HepG2 (cell line): Measurements from ENCODE around the gene GOLT1A. TPM values are rescaled to one million over a fixed set of nuclear protein-coding genes. Genes with fewer than 3 reads are reported as not detected.

ENCODE experiments used
- CREBL2 ChIP-seq: sonication (generic); formaldehyde crosslinking; IDR thresholded peaks from 2 replicates; pipeline ENCODE4 v1.8.1; 2023; ENCODE audit warnings: missing genetic modification reagents, mild to moderate bottlenecking, borderline replicate concordance
- DMTF1 ChIP-seq: sonication (generic); formaldehyde crosslinking; IDR thresholded peaks from 2 replicates; pipeline ENCODE4 v1.4.0; 2020; ENCODE audit warnings: mild to moderate bottlenecking, missing genetic modification reagents
- ELF4 ChIP-seq: sonication (generic); formaldehyde crosslinking; IDR thresholded peaks from 2 replicates; pipeline ENCODE4 v1.5.0; 2020; ENCODE audit warnings: missing genetic modification reagents, mild to moderate bottlenecking, moderate library complexity, borderline replicate concordance
- ETS1 ChIP-seq: sonication (generic); formaldehyde crosslinking; IDR thresholded peaks from 2 replicates; pipeline ENCODE4 v1.4.0; 2020; ENCODE audit warnings: missing genetic modification reagents
- KMT2A ChIP-seq: sonication (generic); formaldehyde crosslinking; IDR thresholded peaks from 2 replicates; pipeline ENCODE4 v1.4.0; 2020; ENCODE audit warnings: missing genetic modification reagents
- MXD1 ChIP-seq: sonication (generic); formaldehyde crosslinking; IDR thresholded peaks from 2 replicates; pipeline ENCODE4 v1.4.0; 2020; ENCODE audit warnings: mild to moderate bottlenecking, missing genetic modification reagents
- NCOA5 ChIP-seq: sonication (generic); formaldehyde crosslinking; IDR thresholded peaks from 2 replicates; pipeline ENCODE4 v1.4.0; 2020; ENCODE audit warnings: missing genetic modification reagents
- PHF8 ChIP-seq: sonication (generic); formaldehyde crosslinking; IDR thresholded peaks from 2 replicates; pipeline ENCODE4 v1.5.0; 2020; ENCODE audit warnings: missing genetic modification reagents
- PRDM15 ChIP-seq: sonication (generic); formaldehyde crosslinking; IDR thresholded peaks from 2 replicates; pipeline ENCODE4 v1.4.0; 2020; ENCODE audit warnings: missing genetic modification reagents
- REXO4 ChIP-seq: sonication (generic); formaldehyde crosslinking; IDR thresholded peaks from 2 replicates; pipeline ENCODE4 v1.8.0; 2022; ENCODE audit warnings: missing genetic modification reagents, mild to moderate bottlenecking, borderline replicate concordance
- STAG1 ChIP-seq: sonication (generic); formaldehyde crosslinking; IDR thresholded peaks from 2 replicates; pipeline ENCODE4 v1.4.0; 2020; ENCODE audit warnings: missing genetic modification reagents
- TARDBP ChIP-seq: sonication (generic); formaldehyde crosslinking; IDR thresholded peaks from 2 replicates; pipeline ENCODE4 v1.8.0; 2022; ENCODE audit warnings: mild to moderate bottlenecking, missing genetic modification reagents
- TP53 ChIP-seq: sonication (generic); formaldehyde crosslinking; conservative IDR thresholded peaks from 2 replicates; pipeline ENCODE4 v1.4.0; 2020; ENCODE audit warnings: missing genetic modification reagents
- ZC3H13 ChIP-seq: sonication (generic); formaldehyde crosslinking; IDR thresholded peaks from 2 replicates; pipeline ENCODE4 v1.8.1; 2023; ENCODE audit warnings: mild to moderate bottlenecking, missing genetic modification reagents, moderate library complexity
- ZNF329 ChIP-seq: sonication (generic); formaldehyde crosslinking; IDR thresholded peaks from 2 replicates; pipeline ENCODE4 v1.9.0; 2021; ENCODE audit warnings: low read depth, mild to moderate bottlenecking, missing genetic modification reagents
- ZNF547 ChIP-seq: sonication (generic); formaldehyde crosslinking; IDR thresholded peaks from 2 replicates; pipeline ENCODE4 v1.5.1; 2020; ENCODE audit warnings: mild to moderate bottlenecking, missing genetic modification reagents
- ZNF563 ChIP-seq: sonication (generic); formaldehyde crosslinking; IDR thresholded peaks from 2 replicates; pipeline ENCODE4 v1.8.0; 2022; ENCODE audit warnings: mild to moderate bottlenecking, moderate library complexity, missing genetic modification reagents
- ZNF615 ChIP-seq: sonication (generic); formaldehyde crosslinking; IDR thresholded peaks from 2 replicates; pipeline ENCODE4 v1.5.0; 2020; ENCODE audit warnings: mild to moderate bottlenecking, missing genetic modification reagents, borderline replicate concordance
- ZNF75D ChIP-seq: sonication (generic); formaldehyde crosslinking; IDR thresholded peaks from 2 replicates; pipeline ENCODE4 v1.8.1; 2023; ENCODE audit warnings: missing genetic modification reagents, mild to moderate bottlenecking, borderline replicate concordance
- ZNF773 ChIP-seq: sonication (generic); formaldehyde crosslinking; IDR thresholded peaks from 2 replicates; pipeline ENCODE4 v1.4.0; 2020; ENCODE audit warnings: missing genetic modification reagents, borderline replicate concordance
- ZNF878 ChIP-seq: sonication (generic); formaldehyde crosslinking; IDR thresholded peaks from 2 replicates; pipeline ENCODE4 v1.8.1; 2023; ENCODE audit warnings: mild to moderate bottlenecking, missing genetic modification reagents, moderate library complexity
- ZSCAN22 ChIP-seq: sonication (generic); formaldehyde crosslinking; IDR thresholded peaks from 2 replicates; pipeline ENCODE4 v1.4.0; 2020; ENCODE audit warnings: mild to moderate bottlenecking, missing genetic modification reagents
- polyA plus RNA-seq, 8 experiments: library from polyadenylated mRNA; depleted of rRNA in 3 of 8; stranded (reverse) in 7 of 8; unstranded in 1 of 8; fragments of >200 nt; fragmentation: Illumina TruSeq in 4 of 8; extraction: Trizol in 4 of 8; gene quantifications; 2 replicates each; pipeline versions ENCODE4 v1.2.1 to v1.2.3, GENCODE V29; 2011 to 2016; ENCODE audit warnings: low read depth in 4 of 8, missing spikeins in 1 of 8, mixed read lengths in 1 of 8; ENCODE audit not compliant: insufficient read depth in 1 of 8
- total RNA-seq, 5 experiments: library from RNA; depleted of rRNA; stranded (reverse); fragments of >200 nt; fragmentation: Illumina TruSeq; extraction: Trizol; gene quantifications; 2 replicates each; pipeline ENCODE4 v1.2.3, GENCODE V29; 2016; ENCODE audit warnings: low read depth in 1 of 5

The GOLT1A gene
- total and polyA plus RNA-seq, 2 of the 13 experiments (the other 11 are each of a cell fraction or from before 2014, with no cell fraction given): 25.8 to 28.0 TPM

GRCh38 chr1:204254031-204254661 lies 40.4 kb upstream of the GOLT1A start (continued):
- no peak for TF ChIP-seq ZC3H13
- TF ChIP-seq DMTF1 (CRISPR knock-in tag): no peak
- no peak for TF ChIP-seq NCOA5 (CRISPR knock-in tag)
- TF ChIP-seq PHF8 (CRISPR knock-in tag): peak; percentile 41
- TF ChIP-seq ZNF773: no peak
- TF ChIP-seq CREBL2: no peak
- TF ChIP-seq REXO4: no peak
- TF ChIP-seq TARDBP (CRISPR knock-in tag): peak; percentile 91
- TF ChIP-seq ZNF547 (CRISPR knock-in tag): peak; percentile 85
- peak; percentile 25; the same call in 1 of the 2 replicates for TF ChIP-seq STAG1 (CRISPR knock-in tag)
- TF ChIP-seq ZSCAN22 (CRISPR knock-in tag): no peak; the same call in 1 of the 2 replicates
- no peak for TF ChIP-seq ETS1 (CRISPR knock-in tag)
- no peak for TF ChIP-seq ZNF615 (CRISPR knock-in tag)
- TF ChIP-seq ZNF878 (CRISPR knock-in tag): peak; percentile 78
- TF ChIP-seq MXD1 (CRISPR knock-in tag): peak; percentile 57
- TF ChIP-seq PRDM15 (CRISPR knock-in tag): 0 out of 2 replicates have a peak, but pooled peaks have one; percentile 49
- 0 out of 2 replicates have a peak, but pooled peaks have one; percentile 21 for TF ChIP-seq TP53 (CRISPR knock-in tag)
- no peak for TF ChIP-seq ZNF329 (CRISPR knock-in tag)
- TF ChIP-seq KMT2A: peak; percentile 37; the same call in 1 of the 2 replicates
- peak; percentile 89; the same call in 1 of the 2 replicates for TF ChIP-seq ZNF563 (CRISPR knock-in tag)
- TF ChIP-seq ZNF75D: no peak
- peak; percentile 66; the same call in 1 of the 2 replicates for TF ChIP-seq ELF4
